GM23338 (cell line): Measurements from ENCODE around the gene PPFIBP1. TPM values are rescaled to one million over a fixed set of nuclear protein-coding genes. Genes with fewer than 3 reads are reported as not detected.
"Not testable (repeated sequence)": the region's sequence is repeated elsewhere in the genome, so short reads cannot be mapped to it uniquely, and the experiment has no call there.

ENCODE experiments used
- ATAC-seq: fragments of 200-7000 bp; cut with Tn5 transposase; 3 replicates; pipeline ENCODE4 v1.9.1; 2020
- DNase-seq: peaks from one replicate; pipeline ENCODE4 v3.0.0-alpha.2; 2015; ENCODE audit warnings: low spot score
- H2AFZ ChIP-seq: fragments of 200-600 bp; sonication (generic); 2 replicates; pipeline ENCODE4 v1.8.0; 2016; ENCODE audit warnings: antibody characterized with exemption, mild to moderate bottlenecking, moderate library complexity
- H3F3A ChIP-seq: fragments of 200-600 bp; sonication (generic); replicated peaks from 2 replicates; pipeline ENCODE4 v1.8.0; 2017; ENCODE audit warnings: antibody characterized with exemption, mixed run types, low read depth
- H3K27ac ChIP-seq: fragments of 200-600 bp; sonication (generic); 2 replicates; pipeline ENCODE4 v1.6.1; 2016; ENCODE audit warnings: low read depth
- H3K27me3 ChIP-seq: fragments of 200-600 bp; sonication (generic); 2 replicates; pipeline ENCODE4 v1.8.0; 2016; ENCODE audit warnings: mild to moderate bottlenecking, mixed run types, moderate library complexity; ENCODE audit not compliant: insufficient read depth
- H3K36me3 ChIP-seq: fragments of 200-600 bp; sonication (generic); 2 replicates; pipeline ENCODE4 v1.8.0; 2016; ENCODE audit warnings: mild to moderate bottlenecking; ENCODE audit not compliant: insufficient read depth
- H3K4me1 ChIP-seq: fragments of 200-600 bp; sonication (generic); 2 replicates; pipeline ENCODE4 v1.8.0; 2016; ENCODE audit warnings: mild to moderate bottlenecking, moderate library complexity; ENCODE audit not compliant: insufficient read depth
- H3K4me2 ChIP-seq: fragments of 200-600 bp; sonication (generic); 2 replicates; pipeline ENCODE4 v1.7.1; 2017; ENCODE audit warnings: mixed run types
- H3K4me3 ChIP-seq: fragments of 200-600 bp; sonication (generic); 2 replicates; pipeline ENCODE4 v1.6.1; 2016; ENCODE audit warnings: mixed run types
- H3K79me2 ChIP-seq: fragments of 200-600 bp; sonication (generic); replicated peaks from 2 replicates; pipeline ENCODE4 v1.8.0; 2017; ENCODE audit warnings: mild to moderate bottlenecking; ENCODE audit not compliant: insufficient read depth
- H3K9me2 ChIP-seq: fragments of 200-600 bp; sonication (generic); 2 replicates; pipeline ENCODE4 v1.8.0; 2017; ENCODE audit not compliant: insufficient read depth
- H4K20me1 ChIP-seq: fragments of 200-600 bp; sonication (generic); replicated peaks from 2 replicates; pipeline ENCODE4 v1.8.0; 2017; ENCODE audit warnings: mild to moderate bottlenecking; ENCODE audit not compliant: insufficient read depth
- H3K27ac Mint-ChIP-seq: 2 replicates; pipeline ENCODE4 v1.8.0; 2020; ENCODE audit warnings: inconsistent platforms, mild to moderate bottlenecking, moderate library complexity, mixed read lengths
- H3K27me3 Mint-ChIP-seq: 3 replicates; pipeline ENCODE4 v1.8.0; 2022; ENCODE audit warnings: low read depth, mild to moderate bottlenecking, moderate library complexity, mixed read lengths, inconsistent platforms; ENCODE audit not compliant: insufficient read depth, poor library complexity
- H3K36me3 Mint-ChIP-seq: 3 replicates; pipeline ENCODE4 v1.8.0; 2021; ENCODE audit warnings: low read depth, mild to moderate bottlenecking, inconsistent platforms, moderate library complexity, mixed read lengths
- H3K4me1 Mint-ChIP-seq: 3 replicates; pipeline ENCODE4 v1.8.0; 2020; ENCODE audit warnings: mild to moderate bottlenecking, inconsistent platforms, mixed read lengths
- H3K4me3 Mint-ChIP-seq: 3 replicates; pipeline ENCODE4 v1.8.0; 2021; ENCODE audit warnings: moderate library complexity, mild to moderate bottlenecking, inconsistent platforms, mixed read lengths
- H3K9me3 Mint-ChIP-seq: 3 replicates; pipeline ENCODE4 v1.8.0; 2020; ENCODE audit warnings: moderate library complexity, mild to moderate bottlenecking, inconsistent platforms, mixed read lengths
- POLR2AphosphoS5 ChIP-seq: IDR thresholded peaks from 2 replicates; pipeline ENCODE4 v1.6.1; 2016; ENCODE audit warnings: antibody characterized with exemption, low read depth
- ZNF331 ChIP-seq: fragments of 250-450 bp; sonication (Bioruptor Pico); IDR thresholded peaks from 2 replicates; pipeline ENCODE4 v1.5.0; 2020; ENCODE audit warnings: low read depth, mild to moderate bottlenecking, moderate library complexity
- polyA plus RNA-seq: library from polyadenylated mRNA; unstranded; fragments of >200 nt; fragmentation: Nextera tagmentation; extraction: Ambion mirVana; gene quantifications from 2 replicates; pipeline ENCODE4 v1.2.1, GENCODE V29; 2016
- total RNA-seq: library from RNA; depleted of rRNA; stranded (reverse); fragments of >200 nt; shearing (Covaris generic); gene quantifications from 2 replicates; pipeline ENCODE4 v1.2.3, GENCODE V29; 2014
- TF ChIP-seq, protein P1 (sequence below), 2 experiments: fragments of 200-600 bp in 1 of 2; sonication (generic) in 1 of 2; conservative IDR thresholded peaks; 2 replicates each; pipeline versions ENCODE4 v1.5.1 to v1.6.1; 2016 to 2017; ENCODE audit warnings: antibody characterized with exemption in 2 of 2, low read depth in 2 of 2, mild to moderate bottlenecking in 2 of 2, moderate library complexity in 1 of 2
- TF ChIP-seq, protein P2 (sequence below): IDR thresholded peaks from 2 replicates; pipeline ENCODE4 v1.6.1; 2016; ENCODE audit warnings: antibody characterized with exemption
- TF ChIP-seq, protein P3 (sequence below): fragments of 250-450 bp; sonication (Bioruptor Pico); IDR thresholded peaks from 2 replicates; pipeline ENCODE4 v1.5.0; 2020; ENCODE audit warnings: mild to moderate bottlenecking, moderate library complexity

Gene PPFIBP1
- total and polyA plus RNA-seq, 2 experiments from 2014 or later = 33.2 to 41.9 TPM

DNA sequence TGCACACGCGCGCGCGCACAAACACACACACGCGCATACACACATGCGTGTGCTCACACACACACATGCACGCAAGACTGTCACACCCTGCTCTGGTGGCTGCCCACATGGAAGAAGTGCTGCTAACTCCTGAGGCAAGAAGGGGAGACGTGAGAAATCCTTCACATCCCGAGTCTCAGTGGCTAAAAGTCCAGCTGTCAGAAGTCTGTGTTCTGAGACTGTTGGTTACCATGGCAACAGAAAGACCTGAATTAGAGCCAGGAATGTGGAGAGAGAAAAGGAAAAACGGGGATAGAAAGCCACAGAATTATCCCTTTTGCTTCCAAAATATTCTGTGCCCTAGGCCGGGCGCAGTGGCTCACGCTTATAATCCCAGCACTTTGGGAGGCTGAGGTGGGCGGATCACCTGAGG lies 71.2 kb downstream of the PPFIBP1 start (continued):
- TF ChIP-seq, protein P1, sequence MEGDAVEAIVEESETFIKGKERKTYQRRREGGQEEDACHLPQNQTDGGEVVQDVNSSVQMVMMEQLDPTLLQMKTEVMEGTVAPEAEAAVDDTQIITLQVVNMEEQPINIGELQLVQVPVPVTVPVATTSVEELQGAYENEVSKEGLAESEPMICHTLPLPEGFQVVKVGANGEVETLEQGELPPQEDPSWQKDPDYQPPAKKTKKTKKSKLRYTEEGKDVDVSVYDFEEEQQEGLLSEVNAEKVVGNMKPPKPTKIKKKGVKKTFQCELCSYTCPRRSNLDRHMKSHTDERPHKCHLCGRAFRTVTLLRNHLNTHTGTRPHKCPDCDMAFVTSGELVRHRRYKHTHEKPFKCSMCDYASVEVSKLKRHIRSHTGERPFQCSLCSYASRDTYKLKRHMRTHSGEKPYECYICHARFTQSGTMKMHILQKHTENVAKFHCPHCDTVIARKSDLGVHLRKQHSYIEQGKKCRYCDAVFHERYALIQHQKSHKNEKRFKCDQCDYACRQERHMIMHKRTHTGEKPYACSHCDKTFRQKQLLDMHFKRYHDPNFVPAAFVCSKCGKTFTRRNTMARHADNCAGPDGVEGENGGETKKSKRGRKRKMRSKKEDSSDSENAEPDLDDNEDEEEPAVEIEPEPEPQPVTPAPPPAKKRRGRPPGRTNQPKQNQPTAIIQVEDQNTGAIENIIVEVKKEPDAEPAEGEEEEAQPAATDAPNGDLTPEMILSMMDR (conservative IDR thresholded peaks at IDR 0.05; ENCODE audit: low read depth in 2 of 2) = no peak
- TF ChIP-seq, protein P2, sequence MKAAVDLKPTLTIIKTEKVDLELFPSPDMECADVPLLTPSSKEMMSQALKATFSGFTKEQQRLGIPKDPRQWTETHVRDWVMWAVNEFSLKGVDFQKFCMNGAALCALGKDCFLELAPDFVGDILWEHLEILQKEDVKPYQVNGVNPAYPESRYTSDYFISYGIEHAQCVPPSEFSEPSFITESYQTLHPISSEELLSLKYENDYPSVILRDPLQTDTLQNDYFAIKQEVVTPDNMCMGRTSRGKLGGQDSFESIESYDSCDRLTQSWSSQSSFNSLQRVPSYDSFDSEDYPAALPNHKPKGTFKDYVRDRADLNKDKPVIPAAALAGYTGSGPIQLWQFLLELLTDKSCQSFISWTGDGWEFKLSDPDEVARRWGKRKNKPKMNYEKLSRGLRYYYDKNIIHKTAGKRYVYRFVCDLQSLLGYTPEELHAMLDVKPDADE = no peak
- TF ChIP-seq ZNF331 (CRISPR knock-in tag) (no peak), POLR2AphosphoS5 (no peak)
- TF ChIP-seq, protein P3, sequence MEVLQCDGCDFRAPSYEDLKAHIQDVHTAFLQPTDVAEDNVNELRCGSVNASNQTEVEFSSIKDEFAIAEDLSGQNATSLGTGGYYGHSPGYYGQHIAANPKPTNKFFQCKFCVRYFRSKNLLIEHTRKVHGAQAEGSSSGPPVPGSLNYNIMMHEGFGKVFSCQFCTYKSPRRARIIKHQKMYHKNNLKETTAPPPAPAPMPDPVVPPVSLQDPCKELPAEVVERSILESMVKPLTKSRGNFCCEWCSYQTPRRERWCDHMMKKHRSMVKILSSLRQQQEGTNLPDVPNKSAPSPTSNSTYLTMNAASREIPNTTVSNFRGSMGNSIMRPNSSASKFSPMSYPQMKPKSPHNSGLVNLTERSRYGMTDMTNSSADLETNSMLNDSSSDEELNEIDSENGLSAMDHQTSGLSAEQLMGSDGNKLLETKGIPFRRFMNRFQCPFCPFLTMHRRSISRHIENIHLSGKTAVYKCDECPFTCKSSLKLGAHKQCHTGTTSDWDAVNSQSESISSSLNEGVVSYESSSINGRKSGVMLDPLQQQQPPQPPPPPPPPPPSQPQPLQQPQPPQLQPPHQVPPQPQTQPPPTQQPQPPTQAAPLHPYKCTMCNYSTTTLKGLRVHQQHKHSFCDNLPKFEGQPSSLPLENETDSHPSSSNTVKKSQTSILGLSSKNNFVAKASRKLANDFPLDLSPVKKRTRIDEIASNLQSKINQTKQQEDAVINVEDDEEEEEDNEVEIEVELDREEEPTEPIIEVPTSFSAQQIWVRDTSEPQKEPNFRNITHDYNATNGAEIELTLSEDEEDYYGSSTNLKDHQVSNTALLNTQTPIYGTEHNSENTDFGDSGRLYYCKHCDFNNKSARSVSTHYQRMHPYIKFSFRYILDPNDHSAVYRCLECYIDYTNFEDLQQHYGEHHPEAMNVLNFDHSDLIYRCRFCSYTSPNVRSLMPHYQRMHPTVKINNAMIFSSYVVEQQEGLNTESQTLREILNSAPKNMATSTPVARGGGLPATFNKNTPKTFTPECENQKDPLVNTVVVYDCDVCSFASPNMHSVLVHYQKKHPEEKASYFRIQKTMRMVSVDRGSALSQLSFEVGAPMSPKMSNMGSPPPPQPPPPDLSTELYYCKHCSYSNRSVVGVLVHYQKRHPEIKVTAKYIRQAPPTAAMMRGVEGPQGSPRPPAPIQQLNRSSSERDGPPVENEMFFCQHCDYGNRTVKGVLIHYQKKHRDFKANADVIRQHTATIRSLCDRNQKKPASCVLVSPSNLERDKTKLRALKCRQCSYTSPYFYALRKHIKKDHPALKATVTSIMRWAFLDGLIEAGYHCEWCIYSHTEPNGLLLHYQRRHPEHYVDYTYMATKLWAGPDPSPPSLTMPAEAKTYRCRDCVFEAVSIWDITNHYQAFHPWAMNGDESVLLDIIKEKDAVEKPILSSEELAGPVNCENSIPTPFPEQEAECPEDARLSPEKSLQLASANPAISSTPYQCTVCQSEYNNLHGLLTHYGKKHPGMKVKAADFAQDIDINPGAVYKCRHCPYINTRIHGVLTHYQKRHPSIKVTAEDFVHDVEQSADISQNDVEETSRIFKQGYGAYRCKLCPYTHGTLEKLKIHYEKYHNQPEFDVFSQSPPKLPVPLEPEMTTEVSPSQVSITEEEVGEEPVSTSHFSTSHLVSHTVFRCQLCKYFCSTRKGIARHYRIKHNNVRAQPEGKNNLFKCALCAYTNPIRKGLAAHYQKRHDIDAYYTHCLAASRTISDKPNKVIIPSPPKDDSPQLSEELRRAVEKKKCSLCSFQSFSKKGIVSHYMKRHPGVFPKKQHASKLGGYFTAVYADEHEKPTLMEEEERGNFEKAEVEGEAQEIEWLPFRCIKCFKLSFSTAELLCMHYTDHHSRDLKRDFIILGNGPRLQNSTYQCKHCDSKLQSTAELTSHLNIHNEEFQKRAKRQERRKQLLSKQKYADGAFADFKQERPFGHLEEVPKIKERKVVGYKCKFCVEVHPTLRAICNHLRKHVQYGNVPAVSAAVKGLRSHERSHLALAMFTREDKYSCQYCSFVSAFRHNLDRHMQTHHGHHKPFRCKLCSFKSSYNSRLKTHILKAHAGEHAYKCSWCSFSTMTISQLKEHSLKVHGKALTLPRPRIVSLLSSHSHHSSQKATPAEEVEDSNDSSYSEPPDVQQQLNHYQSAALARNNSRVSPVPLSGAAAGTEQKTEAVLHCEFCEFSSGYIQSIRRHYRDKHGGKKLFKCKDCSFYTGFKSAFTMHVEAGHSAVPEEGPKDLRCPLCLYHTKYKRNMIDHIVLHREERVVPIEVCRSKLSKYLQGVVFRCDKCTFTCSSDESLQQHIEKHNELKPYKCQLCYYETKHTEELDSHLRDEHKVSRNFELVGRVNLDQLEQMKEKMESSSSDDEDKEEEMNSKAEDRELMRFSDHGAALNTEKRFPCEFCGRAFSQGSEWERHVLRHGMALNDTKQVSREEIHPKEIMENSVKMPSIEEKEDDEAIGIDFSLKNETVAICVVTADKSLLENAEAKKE (CRISPR knock-in tag) = no peak

DNA sequence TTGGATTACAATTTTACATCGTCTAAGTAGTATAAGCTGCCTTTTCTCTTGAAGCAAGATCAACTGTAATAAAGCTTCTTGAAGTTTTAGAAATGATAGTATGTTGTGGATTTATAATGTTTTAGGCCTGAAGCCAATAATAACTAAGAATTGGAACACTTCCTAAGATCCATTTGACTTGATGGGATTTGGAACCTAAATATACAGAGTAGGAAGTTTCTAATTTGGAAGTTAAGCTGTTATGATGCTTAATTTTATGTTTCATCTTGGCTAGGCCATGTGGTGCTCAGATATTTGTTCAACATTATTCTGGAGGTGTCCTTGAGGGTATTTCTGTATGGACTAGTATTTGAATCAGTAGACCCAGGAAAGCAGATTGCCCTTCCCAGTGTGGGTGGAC lies 74.9 kb downstream of the PPFIBP1 start:
- not testable (repeated sequence) for DNase-seq, H3K4me1 Mint-ChIP-seq, H3K4me2 ChIP-seq, H3K9me2 ChIP-seq, H3K27ac Mint-ChIP-seq, H3K79me2 ChIP-seq, H3K9me3 Mint-ChIP-seq, H3K27me3 ChIP-seq, H3K4me3 ChIP-seq, H3K4me1 ChIP-seq, H2AFZ ChIP-seq, H4K20me1 ChIP-seq, H3K36me3 ChIP-seq, H3F3A ChIP-seq, H3K27ac ChIP-seq, ATAC-seq, H3K27me3 Mint-ChIP-seq, H3K4me3 Mint-ChIP-seq
- H3K36me3 Mint-ChIP-seq = peaks cover 19% of the 10 kb centered on the region

DNA sequence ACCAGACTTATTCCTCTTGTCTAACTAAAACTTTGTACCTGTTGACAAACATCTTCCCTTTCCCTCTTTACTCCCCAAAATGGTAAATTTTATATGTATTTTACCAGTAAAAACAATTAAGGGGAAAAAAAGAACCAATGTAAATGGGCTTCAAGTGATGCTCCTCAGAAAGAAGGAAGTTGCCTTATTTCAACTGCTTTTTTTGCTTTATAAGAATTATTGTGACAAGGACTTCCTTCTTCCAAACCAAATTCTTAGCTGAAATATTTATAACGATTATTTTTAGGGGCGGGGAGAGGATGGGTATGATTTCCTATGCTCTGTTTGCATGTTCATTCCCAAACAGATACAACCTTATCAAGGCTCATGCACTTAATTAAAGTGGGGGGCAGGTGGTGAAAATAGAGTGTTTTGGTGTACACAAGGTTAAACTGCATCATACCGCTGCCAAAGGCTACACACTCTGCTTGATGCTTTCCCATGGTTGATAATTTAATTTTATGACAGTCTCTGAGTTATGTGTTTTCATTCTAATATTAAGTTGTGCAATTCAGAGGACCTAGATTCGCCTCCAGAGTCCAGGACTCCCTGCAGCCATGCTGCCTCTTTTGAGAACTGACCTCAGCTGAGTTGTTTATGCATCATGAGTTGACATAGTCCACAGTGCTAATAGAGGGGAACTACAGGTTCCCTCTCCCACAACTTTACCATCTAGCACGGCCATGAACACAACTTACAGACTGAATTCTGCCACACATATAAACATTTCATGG lies 77.2 kb downstream of the PPFIBP1 start:
- H3K4me3 Mint-ChIP-seq, H3K9me2 ChIP-seq, H3K27ac ChIP-seq, H2AFZ ChIP-seq, H3K27me3 Mint-ChIP-seq, H3K79me2 ChIP-seq, H3K27me3 ChIP-seq, ATAC-seq, H3K4me1 ChIP-seq, H3F3A ChIP-seq, DNase-seq, H3K4me1 Mint-ChIP-seq, H3K4me2 ChIP-seq, H4K20me1 ChIP-seq, H3K4me3 ChIP-seq, H3K36me3 ChIP-seq, H3K27ac Mint-ChIP-seq: not testable (repeated sequence)
- H3K9me3 Mint-ChIP-seq = peaks cover 11% of the 10 kb centered on the region
- peaks cover 26% of the 10 kb centered on the region for H3K36me3 Mint-ChIP-seq
